Lower lobe of right lung (tissue), 2 donors: ENCODE results near the gene LYZ. TPM values are rescaled to one million over a fixed set of nuclear protein-coding genes. Genes with fewer than 3 reads are reported as not detected.

Experiments
- ATAC-seq, 2 donors: fragments of 200-7000 bp; cut with Tn5 transposase; one replicate each; pipeline ENCODE4 v1.9.1; 2020 to 2022; ENCODE audit warnings: mild to moderate bottlenecking in 2 of 2, moderate library complexity in 2 of 2
- DNase-seq: peaks from one replicate; pipeline ENCODE4 v3.0.0-alpha.2; 2020
- H3K27ac ChIP-seq: fragments of 200-600 bp; one replicate; pipeline ENCODE4 v1.8.0; 2022
- H3K27me3 ChIP-seq: fragments of 200-600 bp; one replicate; pipeline ENCODE4 v1.8.0; 2022; ENCODE audit warnings: low read depth
- H3K36me3 ChIP-seq: fragments of 200-600 bp; one replicate; pipeline ENCODE4 v1.8.0; 2022; ENCODE audit warnings: mild to moderate bottlenecking
- H3K4me1 ChIP-seq: fragments of 200-600 bp; one replicate; pipeline ENCODE4 v1.8.0; 2022
- H3K4me3 ChIP-seq: fragments of 200-600 bp; one replicate; pipeline ENCODE4 v1.8.0; 2022; ENCODE audit warnings: mild to moderate bottlenecking
- H3K9me3 ChIP-seq: fragments of 200-600 bp; one replicate; pipeline ENCODE4 v1.8.0; 2022
- intact Hi-C: fragments of 100-400 bp; cut with DNase I; formaldehyde crosslinking; loops from one replicate; pipeline ENCODE4 v1.11.0; 2022
- total RNA-seq: library from RNA; stranded (reverse); fragmentation: NEBNext Ultra II Directional; extraction: Animal tissue kit (Norgen Biotek cat#: 25700); gene quantifications from one replicate; pipeline ENCODE4 v1.2.1, GENCODE V29; 2021
- TF ChIP-seq, protein P1 (sequence below): fragments of 200-600 bp; IDR thresholded peaks from one replicate; pipeline ENCODE4 v1.8.0; 2022; ENCODE audit warnings: antibody characterized with exemption, mild to moderate bottlenecking
- donor health status: DM: no; HTN: yes; CAD: no; lungs with severe emphysema.

Gene LYZ
- total RNA-seq, 1 donor from 2014 or later = 1,458 TPM

DNA sequence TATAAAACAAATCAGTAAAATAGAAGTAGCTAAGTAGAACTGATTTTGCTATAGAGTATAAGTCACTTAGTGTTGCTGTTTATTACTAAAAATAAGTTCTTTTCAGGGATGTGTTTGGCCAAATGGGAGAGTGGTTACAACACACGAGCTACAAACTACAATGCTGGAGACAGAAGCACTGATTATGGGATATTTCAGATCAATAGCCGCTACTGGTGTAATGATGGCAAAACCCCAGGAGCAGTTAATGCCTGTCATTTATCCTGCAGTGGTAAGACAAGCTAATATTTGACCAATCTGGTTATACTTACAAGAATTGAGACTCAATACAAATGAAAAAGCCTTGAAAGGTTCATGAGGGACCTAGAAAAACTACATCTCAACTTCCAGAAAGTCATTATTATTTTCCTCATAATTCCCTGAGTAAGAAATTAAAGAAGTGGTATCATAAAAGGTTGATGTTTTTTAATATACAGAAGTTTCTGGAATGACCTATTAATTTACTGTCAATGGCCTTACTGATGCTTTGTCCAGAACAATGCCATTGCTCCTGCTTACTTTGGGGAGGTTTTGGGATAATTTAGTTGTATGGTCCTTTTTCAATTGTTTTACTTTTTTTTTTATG, 1.9 kb downstream of the LYZ start:
- Histone ChIP-seq H3K36me3 (no peaks in the 10 kb centered on the region), H3K4me3 (peak overlapping the region; percentile 41), H3K4me1 (no peaks in the 10 kb centered on the region), H3K9me3 (no peaks in the 10 kb centered on the region), H3K27ac (no peak overlapping the region), H3K27me3 (no peaks in the 10 kb centered on the region)
- ATAC-seq (no peak), DNase-seq (no peak)
- TF ChIP-seq, protein P1, sequence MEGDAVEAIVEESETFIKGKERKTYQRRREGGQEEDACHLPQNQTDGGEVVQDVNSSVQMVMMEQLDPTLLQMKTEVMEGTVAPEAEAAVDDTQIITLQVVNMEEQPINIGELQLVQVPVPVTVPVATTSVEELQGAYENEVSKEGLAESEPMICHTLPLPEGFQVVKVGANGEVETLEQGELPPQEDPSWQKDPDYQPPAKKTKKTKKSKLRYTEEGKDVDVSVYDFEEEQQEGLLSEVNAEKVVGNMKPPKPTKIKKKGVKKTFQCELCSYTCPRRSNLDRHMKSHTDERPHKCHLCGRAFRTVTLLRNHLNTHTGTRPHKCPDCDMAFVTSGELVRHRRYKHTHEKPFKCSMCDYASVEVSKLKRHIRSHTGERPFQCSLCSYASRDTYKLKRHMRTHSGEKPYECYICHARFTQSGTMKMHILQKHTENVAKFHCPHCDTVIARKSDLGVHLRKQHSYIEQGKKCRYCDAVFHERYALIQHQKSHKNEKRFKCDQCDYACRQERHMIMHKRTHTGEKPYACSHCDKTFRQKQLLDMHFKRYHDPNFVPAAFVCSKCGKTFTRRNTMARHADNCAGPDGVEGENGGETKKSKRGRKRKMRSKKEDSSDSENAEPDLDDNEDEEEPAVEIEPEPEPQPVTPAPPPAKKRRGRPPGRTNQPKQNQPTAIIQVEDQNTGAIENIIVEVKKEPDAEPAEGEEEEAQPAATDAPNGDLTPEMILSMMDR = no peak
- intact Hi-C loops = no loop called here

DNA sequence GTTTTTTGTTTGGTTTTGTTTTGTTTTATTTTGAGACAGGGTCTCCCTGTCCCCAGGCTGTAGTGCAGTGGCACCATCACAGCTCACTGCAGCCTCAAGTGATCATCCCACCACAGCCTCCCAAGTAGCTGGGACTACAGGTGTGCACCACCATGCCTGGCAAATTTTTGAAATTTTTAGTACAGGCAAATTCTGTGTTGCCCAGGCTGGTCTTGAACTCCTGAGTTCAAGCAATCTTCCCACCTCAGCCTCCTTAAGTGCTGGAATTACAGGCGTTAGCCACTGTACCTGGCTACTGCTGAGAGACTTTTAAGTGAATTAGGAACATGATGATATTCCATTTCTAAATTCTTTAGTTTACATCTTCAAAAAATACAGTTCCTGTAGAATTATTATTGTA, 2.6 kb downstream of the LYZ start:
- intact Hi-C loops = no loop called here
- Histone ChIP-seq H3K27me3 (no peaks in the 10 kb centered on the region), H3K27ac (no peak overlapping the region), H3K36me3 (no peaks in the 10 kb centered on the region), H3K4me1 (no peaks in the 10 kb centered on the region), H3K9me3 (no peaks in the 10 kb centered on the region), H3K4me3 (peak overlapping the region; percentile 41)
- DNase-seq = no peak
- TF ChIP-seq, protein P1 = no peak
- no peak for ATAC-seq

DNA sequence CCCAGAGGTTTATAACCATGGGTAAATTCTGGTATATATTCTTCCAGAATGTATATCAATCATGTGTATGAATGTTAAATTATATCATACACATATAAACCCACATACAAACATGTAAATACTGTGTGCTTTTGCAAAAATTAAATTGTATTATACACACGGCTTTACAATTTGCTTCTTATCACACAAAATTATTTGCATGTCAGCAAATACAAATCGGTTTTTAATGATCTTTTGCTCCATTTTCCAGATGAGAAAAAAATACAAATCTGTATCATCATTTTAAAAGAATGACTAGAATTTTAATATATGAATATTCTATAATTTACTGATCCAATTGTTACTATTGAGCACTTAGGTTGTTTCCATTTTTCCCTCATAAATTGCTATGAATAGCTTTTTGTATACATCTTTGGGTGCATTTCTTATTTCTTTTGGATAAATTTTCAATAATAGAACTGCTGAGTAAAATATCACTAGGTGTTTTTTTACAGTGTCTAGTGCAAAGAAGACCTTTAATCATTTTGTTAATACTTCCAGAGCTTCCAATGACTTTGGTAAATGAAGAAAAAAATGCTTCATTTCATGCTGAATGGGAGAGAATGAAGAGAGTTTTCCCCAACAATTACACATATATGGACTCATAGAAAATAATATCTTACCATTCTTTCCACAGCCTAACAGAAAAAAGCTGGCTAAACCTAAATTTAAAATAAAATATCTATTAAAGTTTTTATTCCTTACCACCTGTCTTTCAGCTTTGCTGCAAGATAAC, 3.5 kb downstream of the LYZ start:
- intact Hi-C loops = no loop called here
- Histone ChIP-seq H3K9me3 (no peaks in the 10 kb centered on the region), H3K4me3 (peak overlapping the region; percentile 41), H3K27ac (no peak overlapping the region), H3K4me1 (no peaks in the 10 kb centered on the region), H3K36me3 (no peaks in the 10 kb centered on the region), H3K27me3 (no peaks in the 10 kb centered on the region)
- TF ChIP-seq, protein P1 = no peak
- ATAC-seq (no peak), DNase-seq (no peak)

DNA sequence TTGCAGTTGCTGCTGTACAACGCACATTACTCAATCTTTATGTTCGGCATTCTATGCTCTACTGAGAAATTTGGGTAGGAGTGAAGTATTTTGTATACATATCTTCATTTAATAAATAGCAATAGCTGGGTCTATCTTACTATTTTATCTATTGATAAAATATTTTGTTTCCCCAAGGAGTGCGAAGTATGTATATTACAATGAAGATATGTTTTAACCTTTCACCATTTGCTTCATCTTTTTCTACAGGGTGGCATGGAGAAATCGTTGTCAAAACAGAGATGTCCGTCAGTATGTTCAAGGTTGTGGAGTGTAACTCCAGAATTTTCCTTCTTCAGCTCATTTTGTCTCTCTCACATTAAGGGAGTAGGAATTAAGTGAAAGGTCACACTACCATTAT, 4.7 kb downstream of the LYZ start:
- no peaks in the 10 kb centered on the region for H3K9me3 ChIP-seq
- no peak overlapping the region for H3K27ac ChIP-seq
- no peak for DNase-seq
- H3K36me3 ChIP-seq = no peaks in the 10 kb centered on the region
- intact Hi-C loops = no loop called here
- H3K4me3 ChIP-seq = no peak overlapping the region
- no peaks in the 10 kb centered on the region for H3K27me3 ChIP-seq
- TF ChIP-seq, protein P1 = no peak
- no peaks in the 10 kb centered on the region for H3K4me1 ChIP-seq
- ATAC-seq = no peak

- Histone ChIP-seq H3K27me3 (no peaks in the 10 kb centered on the region), H3K27ac (no peak overlapping the region), H3K4me1 (peaks cover 5% of the 10 kb centered on the region), H3K9me3 (no peaks in the 10 kb centered on the region), H3K4me3 (no peak overlapping the region), H3K36me3 (no peaks in the 10 kb centered on the region)
- intact Hi-C loops = no loop called here
- ATAC-seq = no peak
- no peak for DNase-seq
- TF ChIP-seq, protein P1 = no peak
These were observed 6.0 kb downstream of the LYZ start for GRCh38 chr12:69354172-69354555.
